AG04450 (cell line): Measurements from ENCODE around the gene HOPX. TPM values are rescaled to one million over a fixed set of nuclear protein-coding genes. Genes with fewer than 3 reads are reported as not detected.

Experiments used
- CTCF ChIA-PET: fragments of 300-600, 350-600 bp; formaldehyde crosslinking; extraction: SDS; loops from one replicate; lab custom pipeline; 2022; ENCODE audit warnings: antibody characterized with exemption, inconsistent platforms; lab: Charles Lee
- POLR2A ChIA-PET: fragments of 350-600 bp; formaldehyde crosslinking; extraction: SDS; loops from one replicate; lab custom pipeline; 2021; ENCODE audit warnings: antibody characterized with exemption, inconsistent platforms; lab: Yijun Ruan, JAX
- DNase-seq: peaks from one replicate; pipeline ENCODE4 v3.0.0-alpha.2; 2011; ENCODE audit warnings: low read depth, low spot score
- H3K27ac ChIP-seq: one replicate; pipeline ENCODE4 v1.5.1; 2012; ENCODE audit warnings: low read depth, low read length, control low read depth
- H3K27me3 ChIP-seq: one replicate; pipeline ENCODE4 v1.6.0; 2012; ENCODE audit warnings: low read length; ENCODE audit not compliant: control insufficient read depth, insufficient read depth
- H3K4me3 ChIP-seq: 2 replicates; pipeline ENCODE4 v1.5.1; 2011; ENCODE audit warnings: mild to moderate bottlenecking, low read depth, low read length, control low read depth
- H3K9me3 ChIP-seq: 2 replicates; pipeline ENCODE4 v1.5.1; 2012; ENCODE audit warnings: low read length; ENCODE audit not compliant: control insufficient read depth, insufficient read depth
- polyA plus RNA-seq: library from polyadenylated mRNA; depleted of rRNA; stranded (reverse); fragments of >200 nt; gene quantifications from 2 replicates; pipeline ENCODE4 v1.2.3, GENCODE V29; 2011
- TF ChIP-seq, protein P1 (sequence below): IDR thresholded peaks from 2 replicates; pipeline ENCODE4 v1.5.1; 2011; ENCODE audit warnings: low read depth, low read length, control low read depth, inconsistent platforms

Gene HOPX
- polyA plus RNA-seq, 1 experiment = 2.9 TPM

DNA sequence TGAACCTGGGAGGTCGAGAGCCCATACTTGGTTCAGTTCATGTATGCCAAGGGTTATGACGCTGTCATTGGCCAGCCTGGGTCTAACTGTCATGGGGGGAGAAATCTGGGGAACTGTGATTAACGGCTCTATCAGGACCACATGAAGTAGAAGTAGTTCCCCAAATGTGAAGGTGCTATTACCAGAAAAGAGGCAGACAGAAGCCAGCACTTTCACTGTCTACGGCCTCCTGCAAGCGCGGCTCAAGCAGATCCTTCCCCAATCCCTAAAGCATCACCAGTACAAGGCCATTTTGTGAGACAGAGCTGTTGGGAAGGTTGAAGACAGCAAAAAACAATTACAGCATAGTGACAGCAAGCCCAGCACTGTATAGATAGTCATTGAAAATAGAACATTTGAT is 37.5 kb downstream of the HOPX start:
- ChIA-PET CTCF (no interaction called here), POLR2A (no interaction called here)
- Histone ChIP-seq H3K27ac (no peak overlapping the region), H3K27me3 (peaks cover 2% of the 10 kb centered on the region), H3K4me3 (no peak overlapping the region), H3K9me3 (no peaks in the 10 kb centered on the region; the same call in 1 of the 2 replicates)
- DNase-seq = no peak
- TF ChIP-seq, protein P1, sequence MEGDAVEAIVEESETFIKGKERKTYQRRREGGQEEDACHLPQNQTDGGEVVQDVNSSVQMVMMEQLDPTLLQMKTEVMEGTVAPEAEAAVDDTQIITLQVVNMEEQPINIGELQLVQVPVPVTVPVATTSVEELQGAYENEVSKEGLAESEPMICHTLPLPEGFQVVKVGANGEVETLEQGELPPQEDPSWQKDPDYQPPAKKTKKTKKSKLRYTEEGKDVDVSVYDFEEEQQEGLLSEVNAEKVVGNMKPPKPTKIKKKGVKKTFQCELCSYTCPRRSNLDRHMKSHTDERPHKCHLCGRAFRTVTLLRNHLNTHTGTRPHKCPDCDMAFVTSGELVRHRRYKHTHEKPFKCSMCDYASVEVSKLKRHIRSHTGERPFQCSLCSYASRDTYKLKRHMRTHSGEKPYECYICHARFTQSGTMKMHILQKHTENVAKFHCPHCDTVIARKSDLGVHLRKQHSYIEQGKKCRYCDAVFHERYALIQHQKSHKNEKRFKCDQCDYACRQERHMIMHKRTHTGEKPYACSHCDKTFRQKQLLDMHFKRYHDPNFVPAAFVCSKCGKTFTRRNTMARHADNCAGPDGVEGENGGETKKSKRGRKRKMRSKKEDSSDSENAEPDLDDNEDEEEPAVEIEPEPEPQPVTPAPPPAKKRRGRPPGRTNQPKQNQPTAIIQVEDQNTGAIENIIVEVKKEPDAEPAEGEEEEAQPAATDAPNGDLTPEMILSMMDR = no peak

DNA sequence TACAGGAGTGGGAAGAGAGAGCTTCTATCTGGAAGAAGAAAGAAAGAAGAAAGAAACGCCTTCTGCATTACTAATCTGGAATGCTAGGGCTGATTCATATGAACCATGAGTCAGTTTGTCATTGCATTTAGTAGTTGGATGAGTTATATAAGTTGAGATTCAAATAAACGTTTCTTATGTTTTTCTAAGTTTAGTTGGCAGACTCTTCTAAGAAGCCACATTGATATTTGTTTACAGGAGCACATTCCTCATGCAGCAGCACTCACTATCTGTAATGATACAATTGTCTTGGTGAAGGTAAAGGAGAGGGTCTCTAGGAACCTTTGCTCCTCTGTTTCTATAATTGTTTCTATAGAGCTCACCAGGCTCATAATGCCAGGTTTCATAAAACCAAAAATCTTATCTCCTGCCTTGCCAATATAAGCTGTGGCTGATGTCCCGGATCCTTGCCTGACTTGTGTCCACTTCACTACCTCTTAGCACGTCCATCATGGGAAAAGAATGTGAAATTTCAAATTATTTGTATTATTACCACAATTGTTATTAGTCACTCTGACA is 39.5 kb downstream of the HOPX start:
- Histone ChIP-seq H3K27ac (no peak overlapping the region), H3K4me3 (no peak overlapping the region), H3K9me3 (no peaks in the 10 kb centered on the region; the same call in 1 of the 2 replicates), H3K27me3 (peaks cover 2% of the 10 kb centered on the region)
- TF ChIP-seq, protein P1 = peak; percentile 42
- CTCF ChIA-PET = interaction anchor here (0.6 to 2.8 kb wide), 20 partner anchors 9 to 776 kb away, joined by 3 to 24 read pairs (median 6); no protein-coding TSS in a partner anchor
- peak; percentile 83 for DNase-seq
- POLR2A ChIA-PET = interaction anchor here (0.6 to 1.9 kb wide), 11 partner anchors 9 to 444 kb away, joined by 3 to 15 read pairs (median 4); partner anchors contain the start of gene SRP72

DNA sequence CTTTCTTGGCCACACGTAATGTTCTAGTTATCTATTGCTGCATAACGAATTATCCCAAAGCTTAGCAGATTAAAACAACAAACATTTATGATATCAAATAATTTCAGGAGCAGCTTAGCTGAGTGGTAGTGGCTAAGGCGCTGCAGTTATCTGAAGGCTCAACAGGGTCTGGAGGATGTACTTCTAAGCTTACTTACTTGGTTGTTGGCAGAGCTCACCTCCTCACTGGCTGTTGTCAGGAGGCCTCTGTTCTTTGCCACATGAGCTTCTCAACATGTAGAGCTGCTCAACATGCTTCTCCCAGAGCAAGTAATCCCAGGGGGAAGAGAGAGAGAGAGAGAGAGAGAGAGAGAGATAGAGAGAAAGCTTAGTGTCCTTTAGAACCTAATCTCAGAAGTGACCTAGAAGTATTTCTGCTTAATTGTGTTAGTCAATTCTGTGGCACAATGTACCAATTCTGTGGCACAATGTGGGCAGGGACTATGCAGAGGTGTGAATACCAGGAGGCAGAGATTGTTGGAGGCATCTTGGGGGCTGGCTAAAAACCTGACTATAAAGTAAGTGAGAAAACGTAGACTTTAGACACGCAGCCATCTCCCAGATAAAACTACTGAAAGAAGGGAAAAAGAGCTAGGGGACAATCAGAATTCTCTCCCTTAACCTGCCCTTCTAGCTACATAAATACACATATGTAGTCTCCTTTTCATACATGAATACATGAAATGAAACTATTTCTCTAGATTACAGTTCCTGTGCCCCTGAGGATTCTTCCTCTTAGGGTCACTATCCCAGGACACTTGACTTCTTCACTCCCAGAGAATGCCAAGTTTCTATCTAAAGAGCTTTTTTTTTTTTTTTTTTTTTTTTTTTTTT is 40.2 kb downstream of the HOPX start:
- POLR2A ChIA-PET = interaction anchor here (0.6 to 1.9 kb wide), 11 partner anchors 8 to 444 kb away, joined by 3 to 15 read pairs (median 4); partner anchors contain the start of gene SRP72
- Histone ChIP-seq H3K4me3 (no peak overlapping the region), H3K9me3 (no peaks in the 10 kb centered on the region), H3K27me3 (peaks cover 2% of the 10 kb centered on the region), H3K27ac (peak overlapping the region; percentile 11)
- CTCF ChIA-PET = interaction anchor here (0.6 to 2.8 kb wide), 20 partner anchors 8 to 775 kb away, joined by 3 to 24 read pairs (median 6); no protein-coding TSS in a partner anchor
- DNase-seq = no peak
- TF ChIP-seq, protein P1 = no peak

DNA sequence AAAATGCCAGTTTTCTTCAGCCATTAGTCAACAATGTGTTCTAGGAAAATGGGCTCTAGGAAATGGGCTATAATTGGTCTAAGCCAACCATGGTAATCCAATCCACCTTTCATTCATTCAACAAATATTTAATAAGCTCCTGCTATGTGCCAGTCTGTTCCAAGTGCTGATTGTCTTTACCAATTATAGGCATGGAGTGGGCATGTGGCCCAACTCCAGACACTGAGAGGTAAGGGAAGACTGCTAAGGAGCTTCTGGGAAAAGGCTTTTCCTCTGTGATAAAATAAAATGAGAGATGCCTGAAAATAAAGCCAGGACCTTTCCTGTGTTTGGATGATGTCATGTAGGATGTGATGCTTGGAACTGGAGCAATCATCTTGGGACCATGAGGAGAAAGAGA is 43.3 kb downstream of the HOPX start:
- no peak for DNase-seq
- TF ChIP-seq, protein P1 = no peak
- CTCF ChIA-PET = no interaction called here
- Histone ChIP-seq H3K4me3 (no peak overlapping the region), H3K27ac (no peak overlapping the region), H3K9me3 (no peaks in the 10 kb centered on the region; the same call in 1 of the 2 replicates), H3K27me3 (no peaks in the 10 kb centered on the region)
- POLR2A ChIA-PET = no interaction called here
